ENCODE data around the gene NKAPD1. TPM values are rescaled to one million over a fixed set of nuclear protein-coding genes. Genes with fewer than 3 reads are reported as not detected.

NKAPD1 gene
- total and polyA plus RNA-seq, 2 of the 13 experiments (the other 11 are each of a cell fraction or from before 2014, with no cell fraction given): 11.2 to 22.5 TPM

DNA sequence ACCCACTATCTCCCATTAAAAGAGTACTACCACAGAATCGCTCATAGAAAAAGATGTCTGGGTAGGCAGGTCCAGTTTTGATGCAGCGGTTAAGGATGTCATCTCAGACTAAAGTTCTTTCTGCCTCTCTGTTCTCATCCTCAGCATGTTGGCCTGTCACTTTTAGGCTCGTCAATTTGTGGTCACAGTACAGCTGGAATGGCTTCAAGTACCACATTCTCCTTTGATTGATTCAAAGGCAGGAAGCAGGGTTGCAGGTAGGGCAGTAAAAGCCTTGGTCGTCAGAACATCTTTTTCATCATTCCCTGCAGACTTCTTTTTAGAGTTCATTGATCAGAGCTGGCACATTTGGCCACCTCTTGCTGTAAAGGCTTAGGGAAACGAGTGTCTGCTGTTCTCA lies 41.3 kb downstream of the NKAPD1 start:
- CTCF ChIA-PET (ENCODE audit: low intra/inter-chr PET ratio, low total read pairs): no interaction called here
- WGBS (ENCODE audit: low lambda C conversion rate): 68% methylated on average over 5 of the region's 5 CpGs

GRCh38 chr11:112118176-112118575 lies 44.1 kb downstream of the NKAPD1 start:
- Histone ChIP-seq H3K27ac (ENCODE audit: extremely low read length, insufficient read depth, low read length) (no peak overlapping the region), H3K9me3 (ENCODE audit: low read length) (no peaks in the 10 kb centered on the region), H3K4me2 (ENCODE audit: low read depth, low read length) (no peak overlapping the region), H3K36me3 (replicated peaks in 1 of 2; ENCODE audit: control insufficient read depth in 1 of 2, insufficient read depth in 2 of 2, low read length in 2 of 2) (no peaks in the 10 kb centered on the region), H3K27me3 (ENCODE audit: control insufficient read depth in 1 of 2, insufficient read depth in 2 of 2, low read length in 2 of 2) (no peaks in the 10 kb centered on the region), H3K79me2 (ENCODE audit: insufficient read depth, low read length) (no peaks in the 10 kb centered on the region), H3K9ac (ENCODE audit: insufficient read depth, low read depth, low read length) (no peak overlapping the region), H4K20me1 (ENCODE audit: insufficient read depth, low read length) (no peaks in the 10 kb centered on the region), H3K4me1 (ENCODE audit: insufficient read depth, low read length) (peaks cover 5% of the 10 kb centered on the region; the same call in 1 of the 2 replicates), H3K4me3 (replicated peaks in 1 of 3; ENCODE audit: insufficient read depth in 1 of 3, low read depth in 2 of 3, low read length in 3 of 3) (no peak overlapping the region), H2AFZ (ENCODE audit: low read length) (no peak overlapping the region)
- in situ Hi-C loops (cut with HindIII; ENCODE audit: extremely low pct_ligation_motif_present, low pct_unique_long_range_greater_than_20kb) (loop anchor here (10.0 kb wide), 1 partner anchor 167 kb away; no protein-coding TSS in a partner anchor), intact Hi-C loops (cut with micrococcal nuclease; ENCODE audit: unreplicated experiment) (no loop called here)
- BruUV-seq (replicated peaks): no TSS peak
- POLR2A ChIA-PET: no interaction called here
- no peak for ATAC-seq
- no peak for DNase-seq (ENCODE audit: low spot score)
- no peak for FAIRE-seq
- WGBS (ENCODE audit: low lambda C conversion rate): 86% methylated on average over 2 of the region's 2 CpGs
- CTCF ChIA-PET (ENCODE audit: low intra/inter-chr PET ratio, low total read pairs): no interaction called here
- no peak for TF ChIP-seq FOXK1 (CRISPR knock-in tag; IDR thresholded peaks at IDR 0.05; ENCODE audit: borderline replicate concordance, low read depth)
- TF ChIP-seq, protein P1, sequence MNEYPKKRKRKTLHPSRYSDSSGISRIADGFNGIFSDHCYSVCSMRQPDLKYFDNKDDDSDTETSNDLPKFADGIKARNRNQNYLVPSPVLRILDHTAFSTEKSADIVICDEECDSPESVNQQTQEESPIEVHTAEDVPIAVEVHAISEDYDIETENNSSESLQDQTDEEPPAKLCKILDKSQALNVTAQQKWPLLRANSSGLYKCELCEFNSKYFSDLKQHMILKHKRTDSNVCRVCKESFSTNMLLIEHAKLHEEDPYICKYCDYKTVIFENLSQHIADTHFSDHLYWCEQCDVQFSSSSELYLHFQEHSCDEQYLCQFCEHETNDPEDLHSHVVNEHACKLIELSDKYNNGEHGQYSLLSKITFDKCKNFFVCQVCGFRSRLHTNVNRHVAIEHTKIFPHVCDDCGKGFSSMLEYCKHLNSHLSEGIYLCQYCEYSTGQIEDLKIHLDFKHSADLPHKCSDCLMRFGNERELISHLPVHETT (CRISPR knock-in tag; conservative IDR thresholded peaks at IDR 0.05): no peak
- TF ChIP-seq ZNF205 (CRISPR knock-in tag; IDR thresholded peaks at IDR 0.05): no peak
- TF ChIP-seq, protein P2, sequence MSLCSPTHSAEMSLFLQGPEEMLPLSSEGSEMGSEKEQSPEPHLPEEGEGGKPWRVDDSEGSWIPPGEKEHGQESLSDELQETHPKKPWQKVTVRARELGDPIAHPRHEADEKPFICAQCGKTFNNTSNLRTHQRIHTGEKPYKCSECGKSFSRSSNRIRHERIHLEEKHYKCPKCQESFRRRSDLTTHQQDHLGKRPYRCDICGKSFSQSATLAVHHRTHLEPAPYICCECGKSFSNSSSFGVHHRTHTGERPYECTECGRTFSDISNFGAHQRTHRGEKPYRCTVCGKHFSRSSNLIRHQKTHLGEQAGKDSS (CRISPR knock-in tag; IDR thresholded peaks at IDR 0.05; ENCODE audit: borderline replicate concordance, low read depth): no peak
- no peak for TF ChIP-seq GATAD1 (CRISPR knock-in tag; IDR thresholded peaks at IDR 0.05)
- no peak for TF ChIP-seq ATF7 (IDR thresholded peaks at IDR 0.05)
- TF ChIP-seq ATF7 (CRISPR knock-in tag; IDR thresholded peaks at IDR 0.05): no peak
- no peak for TF ChIP-seq REPIN1 (CRISPR knock-in tag; IDR thresholded peaks at IDR 0.05; ENCODE audit: borderline replicate concordance, low read depth)
- TF ChIP-seq ZNF446 (CRISPR knock-in tag; IDR thresholded peaks at IDR 0.05): no peak
- no peak for TF ChIP-seq SMARCC2 (IDR thresholded peaks at IDR 0.05)
- TF ChIP-seq ZNF160 (CRISPR knock-in tag; IDR thresholded peaks at IDR 0.05): no peak
- no peak for TF ChIP-seq ZNF556 (CRISPR knock-in tag; IDR thresholded peaks at IDR 0.05; ENCODE audit: borderline replicate concordance)

More for the DNA sequence above, 41.3 kb downstream of the NKAPD1 start:
- no peaks in the 10 kb centered on the region for H3K27me3 ChIP-seq (ENCODE audit: control insufficient read depth in 1 of 2, insufficient read depth in 2 of 2, low read length in 2 of 2)
- H3K4me3 ChIP-seq (replicated peaks in 1 of 3; ENCODE audit: insufficient read depth in 1 of 3, low read depth in 2 of 3, low read length in 3 of 3): no peak overlapping the region
- FAIRE-seq (no peak), ATAC-seq (no peak), DNase-seq (ENCODE audit: low spot score) (no peak)
- no peak for TF ChIP-seq ZFP36L2 (CRISPR knock-in tag; IDR thresholded peaks at IDR 0.05)
- no peak for TF ChIP-seq THYN1 (CRISPR knock-in tag; IDR thresholded peaks at IDR 0.05; ENCODE audit: borderline replicate concordance, low read depth)
- no peak for TF ChIP-seq MIER3 (CRISPR knock-in tag; IDR thresholded peaks at IDR 0.05; ENCODE audit: borderline replicate concordance)
- no peak for TF ChIP-seq SOX13 (IDR thresholded peaks at IDR 0.05)
- no peak for TF ChIP-seq SOX13 (CRISPR knock-in tag; conservative IDR thresholded peaks at IDR 0.05 in 1 of 2, IDR thresholded peaks at IDR 0.05 in 1 of 2)
- TF ChIP-seq TOPORS (CRISPR knock-in tag; IDR thresholded peaks at IDR 0.05): no peak
- TF ChIP-seq, protein P3, sequence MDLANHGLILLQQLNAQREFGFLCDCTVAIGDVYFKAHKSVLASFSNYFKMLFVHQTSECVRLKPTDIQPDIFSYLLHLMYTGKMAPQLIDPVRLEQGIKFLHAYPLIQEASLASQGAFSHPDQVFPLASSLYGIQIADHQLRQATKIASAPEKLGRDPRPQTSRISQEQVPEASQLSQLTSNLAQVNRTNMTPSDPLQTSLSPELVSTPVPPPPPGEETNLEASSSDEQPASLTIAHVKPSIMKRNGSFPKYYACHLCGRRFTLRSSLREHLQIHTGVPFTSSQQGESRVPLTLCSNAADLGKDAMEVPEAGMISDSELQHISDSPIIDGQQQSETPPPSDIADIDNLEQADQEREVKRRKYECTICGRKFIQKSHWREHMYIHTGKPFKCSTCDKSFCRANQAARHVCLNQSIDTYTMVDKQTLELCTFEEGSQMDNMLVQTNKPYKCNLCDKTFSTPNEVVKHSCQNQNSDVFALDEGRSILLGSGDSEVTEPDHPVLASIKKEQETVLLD (CRISPR knock-in tag; IDR thresholded peaks at IDR 0.05; ENCODE audit: low read depth): no peak
- TF ChIP-seq NR2F1 (CRISPR knock-in tag; IDR thresholded peaks at IDR 0.05): no peak
- TF ChIP-seq ZNF572 (CRISPR knock-in tag; IDR thresholded peaks at IDR 0.05): no peak
- no peak for TF ChIP-seq PCBP1 (IDR thresholded peaks at IDR 0.05; ENCODE audit: borderline replicate concordance, low read depth, low read length)
- H4K20me1 ChIP-seq (ENCODE audit: insufficient read depth, low read length): no peaks in the 10 kb centered on the region
- H3K27ac ChIP-seq (ENCODE audit: extremely low read length, insufficient read depth, low read length): no peak overlapping the region
- no peaks in the 10 kb centered on the region for H3K9me3 ChIP-seq (ENCODE audit: low read length)
- H3K9ac ChIP-seq (ENCODE audit: insufficient read depth, low read depth, low read length): no peak overlapping the region
- H2AFZ ChIP-seq (ENCODE audit: low read length): no peak overlapping the region
- peaks cover 5% of the 10 kb centered on the region; the same call in 1 of the 2 replicates for H3K4me1 ChIP-seq (ENCODE audit: insufficient read depth, low read length)
- H3K4me2 ChIP-seq (ENCODE audit: low read depth, low read length): no peak overlapping the region
- BruUV-seq (replicated peaks): no TSS peak
- in situ Hi-C loops (cut with HindIII; ENCODE audit: extremely low pct_ligation_motif_present, low pct_unique_long_range_greater_than_20kb) (loop anchor here (10.0 kb wide), 1 partner anchor 169 kb away; no protein-coding TSS in a partner anchor), intact Hi-C loops (cut with micrococcal nuclease; ENCODE audit: unreplicated experiment) (no loop called here)
- POLR2A ChIA-PET: no interaction called here
- no peaks in the 10 kb centered on the region for H3K79me2 ChIP-seq (ENCODE audit: insufficient read depth, low read length)
- no peaks in the 10 kb centered on the region for H3K36me3 ChIP-seq (replicated peaks in 1 of 2; ENCODE audit: control insufficient read depth in 1 of 2, insufficient read depth in 2 of 2, low read length in 2 of 2)
